ENCODE measurements around the gene SMARCAD1. TPM values are rescaled to one million over a fixed set of nuclear protein-coding genes. Genes with fewer than 3 reads are reported as not detected.

SMARCAD1 gene
- total and polyA plus RNA-seq, 4 donors, result 3.6 to 18.8 (median 8.7) TPM

DNA sequence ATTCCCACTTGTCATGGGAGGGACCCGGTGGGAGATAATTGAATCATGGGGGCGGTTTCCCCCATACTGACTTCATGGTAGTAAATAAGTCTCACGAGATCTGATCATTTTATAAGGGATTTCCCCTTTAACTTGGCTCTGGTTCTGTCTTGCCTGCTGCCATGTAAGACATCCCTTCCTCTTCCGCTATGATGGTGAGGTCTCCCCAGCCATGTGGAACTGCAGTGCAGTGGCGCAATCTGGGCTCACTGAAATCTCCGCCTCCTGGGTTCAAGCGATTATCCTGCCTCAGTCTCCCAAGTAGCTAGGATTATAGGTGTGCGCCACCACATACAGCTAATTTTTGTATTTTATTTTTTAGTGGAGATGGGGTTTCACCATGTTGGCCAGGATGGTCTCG is 132.1 kb downstream of the SMARCAD1 start:
- 82% methylated on average over 9 of the region's 9 CpGs for WGBS
- Histone ChIP-seq H3K27me3 (ENCODE audit: control insufficient read depth in 4 of 4, insufficient read depth in 4 of 4, low read length in 3 of 4) (no peaks in the 10 kb centered on the region), H3K36me3 (ENCODE audit: control insufficient read depth in 4 of 4, insufficient read depth in 3 of 4, low read depth in 1 of 4, low read length in 3 of 4) (no peaks in the 10 kb centered on the region), H3K4me1 (ENCODE audit: control insufficient read depth in 4 of 4, insufficient read depth in 4 of 4, low read length in 3 of 4) (no peaks in the 10 kb centered on the region), H3K27ac (ENCODE audit: low read depth in 1 of 2, low read length in 2 of 2) (no peak overlapping the region), H3K9ac (ENCODE audit: low read depth in 1 of 2, low read length in 2 of 2) (no peak overlapping the region), H3K9me3 (ENCODE audit: control insufficient read depth in 4 of 4, low read length in 3 of 4) (no peaks in the 10 kb centered on the region), H3K4me3 (ENCODE audit: low read depth in 1 of 3, low read length in 3 of 3) (no peak overlapping the region)
- TF ChIP-seq SP1 (IDR thresholded peaks at IDR 0.05) (no peak), GABPA (IDR thresholded peaks at IDR 0.05 in 1 of 2, conservative IDR thresholded peaks at IDR 0.05 in 1 of 2) (no peak), RXRA (IDR thresholded peaks at IDR 0.05) (no peak), YY1 (IDR thresholded peaks at IDR 0.05) (no peak), TAF1 (conservative IDR thresholded peaks at IDR 0.05) (no peak), JUND (IDR thresholded peaks at IDR 0.05) (no peak), HNF4G (IDR thresholded peaks at IDR 0.05) (no peak), FOXA1 (IDR thresholded peaks at IDR 0.05) (no peak), NR2F2 (IDR thresholded peaks at IDR 0.05) (no peak)
- TF ChIP-seq, protein P1, sequence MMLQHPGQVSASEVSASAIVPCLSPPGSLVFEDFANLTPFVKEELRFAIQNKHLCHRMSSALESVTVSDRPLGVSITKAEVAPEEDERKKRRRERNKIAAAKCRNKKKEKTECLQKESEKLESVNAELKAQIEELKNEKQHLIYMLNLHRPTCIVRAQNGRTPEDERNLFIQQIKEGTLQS (IDR thresholded peaks at IDR 0.05), result no peak
- TF ChIP-seq, protein P2, sequence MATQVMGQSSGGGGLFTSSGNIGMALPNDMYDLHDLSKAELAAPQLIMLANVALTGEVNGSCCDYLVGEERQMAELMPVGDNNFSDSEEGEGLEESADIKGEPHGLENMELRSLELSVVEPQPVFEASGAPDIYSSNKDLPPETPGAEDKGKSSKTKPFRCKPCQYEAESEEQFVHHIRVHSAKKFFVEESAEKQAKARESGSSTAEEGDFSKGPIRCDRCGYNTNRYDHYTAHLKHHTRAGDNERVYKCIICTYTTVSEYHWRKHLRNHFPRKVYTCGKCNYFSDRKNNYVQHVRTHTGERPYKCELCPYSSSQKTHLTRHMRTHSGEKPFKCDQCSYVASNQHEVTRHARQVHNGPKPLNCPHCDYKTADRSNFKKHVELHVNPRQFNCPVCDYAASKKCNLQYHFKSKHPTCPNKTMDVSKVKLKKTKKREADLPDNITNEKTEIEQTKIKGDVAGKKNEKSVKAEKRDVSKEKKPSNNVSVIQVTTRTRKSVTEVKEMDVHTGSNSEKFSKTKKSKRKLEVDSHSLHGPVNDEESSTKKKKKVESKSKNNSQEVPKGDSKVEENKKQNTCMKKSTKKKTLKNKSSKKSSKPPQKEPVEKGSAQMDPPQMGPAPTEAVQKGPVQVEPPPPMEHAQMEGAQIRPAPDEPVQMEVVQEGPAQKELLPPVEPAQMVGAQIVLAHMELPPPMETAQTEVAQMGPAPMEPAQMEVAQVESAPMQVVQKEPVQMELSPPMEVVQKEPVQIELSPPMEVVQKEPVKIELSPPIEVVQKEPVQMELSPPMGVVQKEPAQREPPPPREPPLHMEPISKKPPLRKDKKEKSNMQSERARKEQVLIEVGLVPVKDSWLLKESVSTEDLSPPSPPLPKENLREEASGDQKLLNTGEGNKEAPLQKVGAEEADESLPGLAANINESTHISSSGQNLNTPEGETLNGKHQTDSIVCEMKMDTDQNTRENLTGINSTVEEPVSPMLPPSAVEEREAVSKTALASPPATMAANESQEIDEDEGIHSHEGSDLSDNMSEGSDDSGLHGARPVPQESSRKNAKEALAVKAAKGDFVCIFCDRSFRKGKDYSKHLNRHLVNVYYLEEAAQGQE (IDR thresholded peaks at IDR 0.05), result no peak
- TF ChIP-seq, protein P3, sequence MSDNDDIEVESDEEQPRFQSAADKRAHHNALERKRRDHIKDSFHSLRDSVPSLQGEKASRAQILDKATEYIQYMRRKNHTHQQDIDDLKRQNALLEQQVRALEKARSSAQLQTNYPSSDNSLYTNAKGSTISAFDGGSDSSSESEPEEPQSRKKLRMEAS (IDR thresholded peaks at IDR 0.05), result no peak
- DNase-seq (ENCODE audit: low spot score), result no peak

Other genes with a start within 250 kb of the SMARCAD1 start
- 1 to 10 TPM in 1 of 2 donors, under 1 TPM in 1; 0.08 to 4.9 TPM for gene HPGDS, start 135.0 kb downstream of the SMARCAD1 start, total RNA-seq
- gene HPGDS, start 135.0 kb downstream of the SMARCAD1 start, polyA plus RNA-seq, result under 1 TPM; 0.12 to 0.25 TPM
- gene PDLIM5, start 244.1 kb downstream of the SMARCAD1 start, total RNA-seq, result 100 to 1,000 TPM in 1 of 2 donors, 10 to 100 TPM in 1; 43.9 to 114 TPM
- 10 to 100 TPM; 19.1 to 91.7 TPM for gene PDLIM5, start 244.1 kb downstream of the SMARCAD1 start, polyA plus RNA-seq

Data from liver (tissue), 9 donors.